ENCODE measurements around the gene SCD.
"Not testable (repeated sequence)": the region's sequence is repeated elsewhere in the genome, so short reads cannot be mapped to it uniquely, and the experiment has no call there.

Gene SCD

GRCh38 chr10:100362570-100363496, 15.8 kb downstream of the SCD start:
- no peak for DNase-seq

GRCh38 chr10:100364175-100364574, 17.1 kb downstream of the SCD start:
- no peak for DNase-seq

GRCh38 chr10:100364735-100365391, 17.8 kb downstream of the SCD start:
- DNase-seq = peak; percentile 92

GRCh38 chr10:100368721-100369120, 21.7 kb downstream of the SCD start:
- DNase-seq = no peak

GRCh38 chr10:100370714-100371481, 23.9 kb downstream of the SCD start:
- peak; percentile 89 for DNase-seq

GRCh38 chr10:100371482-100372027, 24.5 kb downstream of the SCD start:
- no peak for DNase-seq

- DNase-seq = no peak
Measured at GRCh38 chr10:100372415-100373297, 25.6 kb downstream of the SCD start.

GRCh38 chr10:100373298-100374199, 26.5 kb downstream of the SCD start:
- DNase-seq = peak; percentile 100

- no peak for DNase-seq
Measured at GRCh38 chr10:100374200-100374655, 27.2 kb downstream of the SCD start.

GRCh38 chr10:100374677-100375353, 27.8 kb downstream of the SCD start:
- not testable (repeated sequence) for DNase-seq

GRCh38 chr10:100376656-100377055, 29.6 kb downstream of the SCD start:
- not testable (repeated sequence) for DNase-seq

GRCh38 chr10:100377830-100378229, 30.8 kb downstream of the SCD start:
- no peak for DNase-seq

- DNase-seq = no peak
Measured at GRCh38 chr10:100380400-100380799, 33.4 kb downstream of the SCD start.

GRCh38 chr10:100382553-100382952, 35.5 kb downstream of the SCD start:
- no peak for DNase-seq

GRCh38 chr10:100383251-100383650, 36.2 kb downstream of the SCD start:
- no peak for DNase-seq

GRCh38 chr10:100391163-100392002, 44.4 kb downstream of the SCD start:
- DNase-seq = no peak

- no peak for DNase-seq
Measured at GRCh38 chr10:100392686-100393003, 45.6 kb downstream of the SCD start.

- DNase-seq = no peak
Measured at GRCh38 chr10:100395626-100396025, 48.6 kb downstream of the SCD start.

GRCh38 chr10:100396605-100397004, 49.6 kb downstream of the SCD start:
- DNase-seq = no peak
